AG10803 (cell line): ENCODE measurements around the gene PLPPR5.

Source experiments
- DNase-seq: peaks from one replicate; pipeline ENCODE4 v3.0.0; 2010; ENCODE audit warnings: low read depth
- H3K4me3 ChIP-seq: 2 replicates; pipeline ENCODE4 v1.5.1; 2011; ENCODE audit warnings: mild to moderate bottlenecking, low read length, control low read depth
- TF ChIP-seq, protein P1 (sequence below): conservative IDR thresholded peaks from 2 replicates; pipeline ENCODE4 v1.5.1; 2011; ENCODE audit warnings: mild to moderate bottlenecking, low read length, control low read depth, inconsistent platforms

The PLPPR5 gene

DNA sequence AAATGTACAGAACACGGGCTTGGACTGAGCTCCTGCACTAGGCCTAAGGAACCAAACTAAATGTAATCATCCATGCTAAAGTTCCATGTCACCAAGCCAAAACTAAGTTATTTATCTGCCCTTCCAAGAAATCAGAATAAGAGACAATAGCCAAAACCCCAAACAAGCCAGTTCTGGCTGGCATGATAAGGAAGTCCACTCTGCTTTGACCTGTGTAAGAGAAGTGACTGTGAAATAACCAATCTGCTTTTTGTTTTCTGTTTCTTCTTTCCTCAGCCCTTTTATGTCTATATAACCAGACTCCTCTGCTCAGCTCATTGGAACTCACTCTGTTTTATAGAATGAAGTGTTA is 15.1 kb downstream of the PLPPR5 start:
- no peak for DNase-seq
- TF ChIP-seq, protein P1, sequence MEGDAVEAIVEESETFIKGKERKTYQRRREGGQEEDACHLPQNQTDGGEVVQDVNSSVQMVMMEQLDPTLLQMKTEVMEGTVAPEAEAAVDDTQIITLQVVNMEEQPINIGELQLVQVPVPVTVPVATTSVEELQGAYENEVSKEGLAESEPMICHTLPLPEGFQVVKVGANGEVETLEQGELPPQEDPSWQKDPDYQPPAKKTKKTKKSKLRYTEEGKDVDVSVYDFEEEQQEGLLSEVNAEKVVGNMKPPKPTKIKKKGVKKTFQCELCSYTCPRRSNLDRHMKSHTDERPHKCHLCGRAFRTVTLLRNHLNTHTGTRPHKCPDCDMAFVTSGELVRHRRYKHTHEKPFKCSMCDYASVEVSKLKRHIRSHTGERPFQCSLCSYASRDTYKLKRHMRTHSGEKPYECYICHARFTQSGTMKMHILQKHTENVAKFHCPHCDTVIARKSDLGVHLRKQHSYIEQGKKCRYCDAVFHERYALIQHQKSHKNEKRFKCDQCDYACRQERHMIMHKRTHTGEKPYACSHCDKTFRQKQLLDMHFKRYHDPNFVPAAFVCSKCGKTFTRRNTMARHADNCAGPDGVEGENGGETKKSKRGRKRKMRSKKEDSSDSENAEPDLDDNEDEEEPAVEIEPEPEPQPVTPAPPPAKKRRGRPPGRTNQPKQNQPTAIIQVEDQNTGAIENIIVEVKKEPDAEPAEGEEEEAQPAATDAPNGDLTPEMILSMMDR = no peak
- no peak overlapping the region for H3K4me3 ChIP-seq

DNA sequence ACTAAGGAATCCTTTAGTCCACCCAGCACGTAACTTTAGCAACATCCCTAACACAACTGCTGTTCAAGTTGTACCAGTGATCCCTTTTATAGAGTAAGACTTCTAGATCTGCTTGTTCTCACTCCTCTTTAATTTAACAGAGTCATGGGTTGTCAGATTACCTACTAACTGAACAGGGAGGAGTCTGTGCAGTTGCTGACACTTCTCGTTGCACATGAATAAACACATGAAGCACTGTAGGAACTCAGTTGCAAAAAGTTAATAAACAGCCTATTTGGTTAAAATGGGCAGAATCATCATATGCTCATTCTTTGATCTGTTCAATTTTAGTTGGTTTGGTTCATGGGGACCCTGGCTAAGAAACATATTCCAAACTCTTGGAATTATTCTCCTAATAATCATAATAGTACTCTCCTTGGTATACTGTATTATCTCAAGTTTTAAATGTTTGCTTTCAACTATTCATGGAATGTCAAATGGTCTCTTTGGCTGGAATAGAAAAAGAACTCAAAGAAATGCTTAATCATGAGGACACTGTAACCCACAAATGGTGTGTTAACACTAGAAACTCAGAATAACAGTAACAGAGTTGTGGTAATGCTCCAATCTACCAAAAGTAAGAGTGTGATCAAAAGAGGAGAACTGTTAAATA is 15.6 kb downstream of the PLPPR5 start:
- DNase-seq = no peak
- no peak overlapping the region for H3K4me3 ChIP-seq
- TF ChIP-seq, protein P1 = no peak

DNA sequence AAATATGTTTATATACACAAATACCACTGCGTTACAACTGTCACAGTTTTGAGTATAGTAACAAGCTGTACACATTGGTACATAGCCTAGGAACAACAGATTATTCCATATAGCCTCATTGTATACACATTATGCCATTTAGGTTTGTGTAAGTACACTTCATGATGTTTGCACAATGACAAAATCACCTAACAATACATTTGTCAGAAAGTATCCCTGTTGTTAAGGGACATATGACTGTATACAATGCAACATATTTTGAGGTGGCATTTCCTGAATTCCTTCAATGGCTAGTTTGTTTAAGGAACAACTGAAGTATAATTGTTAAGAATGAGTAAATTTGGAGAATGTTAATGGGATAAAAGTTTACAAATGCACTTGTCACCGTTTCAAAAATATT is 19.0 kb downstream of the PLPPR5 start:
- no peak for DNase-seq
- TF ChIP-seq, protein P1 = no peak
- no peak overlapping the region for H3K4me3 ChIP-seq

DNA sequence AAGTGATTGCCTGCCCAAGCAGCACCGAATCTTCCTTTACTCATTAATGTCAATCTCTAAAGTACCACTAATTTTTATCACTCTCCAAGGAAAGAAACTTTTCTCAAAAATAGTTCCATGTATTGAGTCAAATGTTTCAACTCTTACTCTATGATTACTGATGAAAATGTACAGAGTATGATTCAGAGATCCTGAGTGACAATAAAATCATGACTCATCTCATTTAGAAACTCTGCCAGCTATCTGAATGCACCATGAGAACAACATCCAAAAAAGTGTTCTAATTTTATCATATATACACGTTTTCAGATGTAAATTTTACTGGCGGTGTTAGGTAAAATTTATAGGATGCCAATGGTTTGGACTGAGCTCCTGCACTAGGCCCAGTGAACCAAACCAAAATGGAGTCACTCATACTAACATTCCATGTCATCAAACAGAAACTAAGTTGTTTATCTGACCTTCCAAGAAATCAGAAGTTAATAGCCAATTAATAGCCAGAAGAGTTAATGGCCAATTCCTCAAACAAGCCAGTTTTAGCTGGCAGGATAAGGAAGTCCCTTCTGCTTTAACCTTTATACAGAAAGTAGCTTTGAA is 22.6 kb downstream of the PLPPR5 start:
- DNase-seq = peak; percentile 13
- TF ChIP-seq, protein P1 = no peak
- no peak overlapping the region for H3K4me3 ChIP-seq

DNA sequence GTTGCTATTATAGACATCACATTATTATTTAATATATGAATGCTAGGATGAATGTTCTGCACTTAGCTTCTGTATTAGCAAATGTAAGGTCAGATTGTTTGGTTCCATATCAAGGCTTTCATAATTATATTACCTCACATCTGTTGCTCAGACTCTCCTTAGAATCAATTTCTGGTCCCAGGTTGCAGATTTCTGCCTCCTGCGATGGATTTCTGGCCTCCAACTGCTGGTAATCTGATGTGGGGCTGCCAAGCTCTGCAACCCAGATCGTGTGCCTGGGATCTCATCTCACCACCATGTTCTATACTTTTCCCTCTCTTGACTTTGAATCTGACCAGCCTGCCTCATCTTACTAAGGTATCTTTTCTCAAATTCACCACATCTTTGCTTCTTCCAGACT is 25.2 kb downstream of the PLPPR5 start:
- no peak for DNase-seq
- TF ChIP-seq, protein P1 = no peak
- H3K4me3 ChIP-seq = no peak overlapping the region

DNA sequence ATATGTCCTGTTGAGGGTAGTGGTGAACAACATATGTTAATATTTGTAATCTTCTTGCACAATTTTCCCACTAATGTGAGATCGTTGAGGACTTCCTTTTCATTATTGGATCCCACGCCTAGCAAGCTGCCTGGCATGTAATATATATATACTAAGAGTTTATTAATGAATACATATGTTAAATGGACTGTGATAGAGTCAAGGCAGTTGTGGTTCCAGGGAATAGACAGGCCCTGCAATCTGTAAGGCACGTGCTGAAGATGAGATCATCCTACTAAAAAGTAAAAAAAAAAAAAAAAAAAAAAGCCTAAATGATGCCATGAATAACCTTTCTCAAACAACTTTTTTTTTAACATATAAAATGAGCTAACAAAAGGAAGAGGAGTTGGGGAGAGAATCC is 28.9 kb downstream of the PLPPR5 start:
- TF ChIP-seq, protein P1 = no peak
- DNase-seq = no peak
- no peak overlapping the region for H3K4me3 ChIP-seq

DNA sequence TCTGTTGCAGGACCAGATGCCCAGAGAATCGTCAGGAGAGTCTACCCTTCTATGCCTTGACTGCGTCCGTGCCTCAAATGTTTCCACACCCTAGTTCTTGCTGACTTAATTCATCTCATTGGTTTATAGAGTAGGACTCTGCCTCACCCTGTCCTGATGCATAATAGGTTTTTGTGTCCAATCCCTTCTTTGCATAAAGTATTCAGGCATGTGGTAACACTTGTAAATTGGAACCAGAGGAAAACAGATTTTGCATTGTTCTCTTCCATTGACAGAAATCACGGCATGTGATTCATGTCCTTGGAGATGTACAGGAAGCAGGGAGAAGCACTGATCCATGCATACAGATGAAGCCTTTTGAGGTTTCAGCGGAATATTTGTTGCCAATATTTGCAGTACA is 29.5 kb downstream of the PLPPR5 start:
- DNase-seq = peak; percentile 43
- H3K4me3 ChIP-seq = no peak overlapping the region
- TF ChIP-seq, protein P1 = no peak
